ENCODE results near the gene HOXA7. TPM values are rescaled to one million over a fixed set of nuclear protein-coding genes. Genes with fewer than 3 reads are reported as not detected.

The HOXA7 gene
- total RNA-seq, 2 donors from 2014 or later = 21.9 to 24.4 TPM

GRCh38 chr7:27160546-27161213 is 4.2 kb upstream of the HOXA7 start:
- intact Hi-C loops (cut with DNase I) = loop anchor here (5.0 kb wide), 1 partner anchor 788 kb away; no protein-coding TSS in a partner anchor

GRCh38 chr7:27160145-27160545 is 3.7 kb upstream of the HOXA7 start:
- intact Hi-C loops (cut with DNase I) = loop anchor here (5.0 kb wide), 1 partner anchor 788 kb away; no protein-coding TSS in a partner anchor
- TF ChIP-seq CTCF (IDR thresholded peaks at IDR 0.05) = no peak
- Histone ChIP-seq H3K27ac (peak overlapping the region; percentile 94), H3K36me3 (no peaks in the 10 kb centered on the region), H3K4me1 (peaks cover 8% of the 10 kb centered on the region), H3K9ac (ENCODE audit: low read depth in 2 of 2, low read length in 2 of 2) (peak overlapping the region; percentile 77 to 100), H3K9me3 (no peaks in the 10 kb centered on the region), H3K4me3 (peak overlapping the region; percentile 64), H3K27me3 (peaks cover 4% of the 10 kb centered on the region)
- DNase-seq = no peak

More at GRCh38 chr7:27160546-27161213, 4.2 kb upstream of the HOXA7 start:
- Histone ChIP-seq H3K9me3 (no peaks in the 10 kb centered on the region), H3K4me1 (peaks cover 5% of the 10 kb centered on the region), H3K27ac (peak overlapping the region; percentile 94), H3K4me3 (peak overlapping the region; percentile 64), H3K27me3 (peaks cover 4% of the 10 kb centered on the region), H3K36me3 (no peaks in the 10 kb centered on the region), H3K9ac (ENCODE audit: low read depth in 2 of 2, low read length in 2 of 2) (peak overlapping the region; percentile 77 to 100)
- peak; percentile 91 for DNase-seq
- peak; percentile 99 for TF ChIP-seq CTCF (IDR thresholded peaks at IDR 0.05)

- intact Hi-C loops (cut with DNase I) = loop anchor here (5.0 kb wide), 1 partner anchor 787 kb away; no protein-coding TSS in a partner anchor
- peak overlapping the region; percentile 77 to 100 for H3K9ac ChIP-seq (ENCODE audit: low read depth in 2 of 2, low read length in 2 of 2)
- H3K9me3 ChIP-seq = no peaks in the 10 kb centered on the region
- no peak for DNase-seq
- no peak for TF ChIP-seq CTCF (IDR thresholded peaks at IDR 0.05)
- H3K27me3 ChIP-seq = peaks cover 4% of the 10 kb centered on the region
- peak overlapping the region; percentile 94 for H3K27ac ChIP-seq
- H3K36me3 ChIP-seq = no peaks in the 10 kb centered on the region
- H3K4me3 ChIP-seq = peak overlapping the region; percentile 64
- peaks cover 15% of the 10 kb centered on the region for H3K4me1 ChIP-seq
Measured at GRCh38 chr7:27159266-27160144, 3.0 kb upstream of the HOXA7 start.

GRCh38 chr7:27158436-27159265 is 2.2 kb upstream of the HOXA7 start:
- Histone ChIP-seq H3K4me3 (peak overlapping the region; percentile 49), H3K4me1 (peaks cover 16% of the 10 kb centered on the region), H3K9me3 (no peaks in the 10 kb centered on the region), H3K9ac (ENCODE audit: low read depth in 2 of 2, low read length in 2 of 2) (peak overlapping the region; percentile 70 to 100), H3K27me3 (peaks cover 4% of the 10 kb centered on the region), H3K27ac (peak overlapping the region; percentile 94), H3K36me3 (no peaks in the 10 kb centered on the region)
- intact Hi-C loops (cut with DNase I) = no loop called here
- no peak for TF ChIP-seq CTCF (IDR thresholded peaks at IDR 0.05)
- no peak for DNase-seq

Data from colonic mucosa (tissue), 4 donors.